WTC11 (cell line): ENCODE data around the gene PIP5K1A. TPM values are rescaled to one million over a fixed set of nuclear protein-coding genes. Genes with fewer than 3 reads are reported as not detected.

Experiments
- ATAC-seq: fragments of 200-7000 bp; cut with Tn5 transposase; 2 replicates; pipeline ENCODE4 v1.10.0; 2021; ENCODE audit warnings: mild to moderate bottlenecking, moderate library complexity
- CTCF ChIA-PET: fragments of 300-600 bp; sonication (Branson Sonifier 250); formaldehyde crosslinking; loops from one replicate; lab custom pipeline; 2021; ENCODE audit warnings: antibody characterized with exemption; lab: Charles Lee
- POLR2A ChIA-PET: fragments of 350-600 bp; sonication (Branson Sonifier 250); formaldehyde crosslinking; loops from one replicate; lab custom pipeline; 2021; ENCODE audit warnings: antibody characterized with exemption; lab: Charles Lee
- DNase-seq: peaks from one replicate; pipeline ENCODE4 v3.0.0; 2021; ENCODE audit warnings: low spot score
- H3K27ac Mint-ChIP-seq: 2 replicates; pipeline ENCODE4 v1.8.0; 2021; ENCODE audit warnings: mixed read lengths
- H3K27me3 Mint-ChIP-seq: 2 replicates; pipeline ENCODE4 v1.8.0; 2021; ENCODE audit warnings: low read depth, mild to moderate bottlenecking, moderate library complexity, mixed read lengths
- H3K36me3 Mint-ChIP-seq: 2 replicates; pipeline ENCODE4 v1.8.0; 2021; ENCODE audit warnings: mixed read lengths
- H3K4me1 Mint-ChIP-seq: 2 replicates; pipeline ENCODE4 v1.8.0; 2022; ENCODE audit warnings: mixed read lengths
- H3K4me3 Mint-ChIP-seq: 2 replicates; pipeline ENCODE4 v1.8.0; 2021; ENCODE audit warnings: mild to moderate bottlenecking, moderate library complexity, mixed read lengths
- H3K9me3 Mint-ChIP-seq: 2 replicates; pipeline ENCODE4 v1.8.0; 2021; ENCODE audit warnings: mixed read lengths
- ATF6 ChIP-seq: sonication (generic); formaldehyde crosslinking; IDR thresholded peaks from 2 replicates; pipeline ENCODE4 v1.8.1; 2023; ENCODE audit warnings: mild to moderate bottlenecking, missing genetic modification reagents
- E2F1 ChIP-seq: sonication (generic); formaldehyde crosslinking; IDR thresholded peaks from 2 replicates; pipeline ENCODE4 v1.8.0; 2022; ENCODE audit warnings: mild to moderate bottlenecking, missing genetic modification reagents
- GTF2I ChIP-seq: fragments of 250-450 bp; sonication (Bioruptor Pico); conservative IDR thresholded peaks from 2 replicates; pipeline ENCODE4 v1.4.0; 2021; ENCODE audit warnings: mild to moderate bottlenecking
- RELA ChIP-seq: sonication (generic); formaldehyde crosslinking; IDR thresholded peaks from 2 replicates; pipeline ENCODE4 v1.8.1; 2022; ENCODE audit warnings: missing genetic modification reagents, mild to moderate bottlenecking, borderline replicate concordance
- STAT6 ChIP-seq: sonication (generic); formaldehyde crosslinking; conservative IDR thresholded peaks from 2 replicates; pipeline ENCODE4 v1.8.1; 2023; ENCODE audit warnings: mild to moderate bottlenecking, low read depth, missing genetic modification reagents, moderate library complexity
- TEAD4 ChIP-seq: sonication (generic); formaldehyde crosslinking; IDR thresholded peaks from 2 replicates; pipeline ENCODE4 v1.8.0; 2022; ENCODE audit warnings: mild to moderate bottlenecking, missing genetic modification reagents
- ZNF232 ChIP-seq: sonication (generic); formaldehyde crosslinking; IDR thresholded peaks from 2 replicates; pipeline ENCODE4 v1.8.0; 2022; ENCODE audit warnings: mild to moderate bottlenecking, missing genetic modification reagents
- ZSCAN18 ChIP-seq: fragments of 250-450 bp; sonication (Bioruptor Pico); IDR thresholded peaks from 2 replicates; pipeline ENCODE4 v2.1.2; 2022; ENCODE audit warnings: mild to moderate bottlenecking, moderate library complexity
- total RNA-seq: library from RNA; stranded (reverse); gene quantifications from 3 replicates; pipeline ENCODE4 v1.2.3, GENCODE V29; 2021

The PIP5K1A gene
- total RNA-seq, 1 experiment from 2014 or later: 81.3 TPM

- ChIA-PET POLR2A (no interaction called here), CTCF (interaction anchor here (1.2 kb wide), 1 partner anchor 14 kb away, joined by 4 read pairs; no protein-coding TSS in a partner anchor)
- Mint-ChIP-seq H3K27me3 (no peaks in the 10 kb centered on the region), H3K4me1 (no peaks in the 10 kb centered on the region), H3K36me3 (peaks cover 58% of the 10 kb centered on the region), H3K4me3 (no peak overlapping the region), H3K27ac (no peak overlapping the region), H3K9me3 (no peaks in the 10 kb centered on the region)
- DNase-seq: no peak
- no peak for ATAC-seq
- no peak for TF ChIP-seq E2F1 (CRISPR knock-in tag)
- no peak for TF ChIP-seq GTF2I (CRISPR knock-in tag)
- TF ChIP-seq ZSCAN18 (CRISPR knock-in tag): no peak
- no peak for TF ChIP-seq RELA
- TF ChIP-seq ATF6 (CRISPR knock-in tag): no peak
- no peak for TF ChIP-seq STAT6 (CRISPR knock-in tag)
- no peak for TF ChIP-seq ZNF232 (CRISPR knock-in tag)
- TF ChIP-seq TEAD4 (CRISPR knock-in tag): no peak
Measured at GRCh38 chr1:151265446-151266236, 67.3 kb downstream of the PIP5K1A start.

- TF ChIP-seq ATF6 (CRISPR knock-in tag): no peak
- POLR2A ChIA-PET: no interaction called here
- DNase-seq: no peak
- Mint-ChIP-seq H3K4me1 (no peaks in the 10 kb centered on the region), H3K9me3 (no peaks in the 10 kb centered on the region), H3K27ac (no peak overlapping the region), H3K36me3 (peaks cover 58% of the 10 kb centered on the region), H3K4me3 (no peak overlapping the region), H3K27me3 (no peaks in the 10 kb centered on the region)
- no peak for ATAC-seq
- CTCF ChIA-PET: interaction anchor here (1.2 kb wide), 1 partner anchor 14 kb away, joined by 4 read pairs; no protein-coding TSS in a partner anchor
Measured at GRCh38 chr1:151266315-151266714, 68.0 kb downstream of the PIP5K1A start.

GRCh38 chr1:151266821-151267220 lies 68.5 kb downstream of the PIP5K1A start:
- Mint-ChIP-seq H3K36me3 (peaks cover 56% of the 10 kb centered on the region), H3K27ac (peak overlapping the region; percentile 47; the same call in 1 of the 2 replicates), H3K4me3 (no peak overlapping the region), H3K9me3 (no peaks in the 10 kb centered on the region), H3K27me3 (no peaks in the 10 kb centered on the region), H3K4me1 (no peaks in the 10 kb centered on the region)
- ATAC-seq (no peak), DNase-seq (no peak)
- POLR2A ChIA-PET: no interaction called here
- no peak for TF ChIP-seq ZSCAN18 (CRISPR knock-in tag)
- CTCF ChIA-PET: no interaction called here
